ENCODE data around the gene DIS3L2. TPM values are rescaled to one million over a fixed set of nuclear protein-coding genes. Genes with fewer than 3 reads are reported as not detected.

The DIS3L2 gene
- total and polyA plus RNA-seq, 5 donors from 2014 or later = 10.9 to 76.9 (median 21.0) TPM

- peaks cover 5% of the 10 kb centered on the region for H3K36me3 ChIP-seq (ENCODE audit: control insufficient read depth, insufficient read depth, low read length)
- Mint-ChIP-seq H3K27ac (no peak overlapping the region), H3K27me3 (no peaks in the 10 kb centered on the region), H3K4me3 (no peak overlapping the region), H3K9me3 (peaks cover 0 to 17% (median 4%) of the 10 kb centered on the region in 7 donors), H3K36me3 (peaks cover 63% of the 10 kb centered on the region), H3K4me1 (peaks cover 27 to 38% (median 28%) of the 10 kb centered on the region in 4 donors)
- DNase-seq = no peak
- peaks cover 11% of the 10 kb centered on the region for H3K4me1 ChIP-seq (ENCODE audit: control insufficient read depth, insufficient read depth, low read length, poor library complexity, severe bottlenecking)
- no peak overlapping the region for H3K27ac ChIP-seq (ENCODE audit: insufficient read depth, low read length, poor library complexity, severe bottlenecking)
- no peak for ATAC-seq (ENCODE audit: low read depth in 2 of 2)
- H3K27me3 ChIP-seq (ENCODE audit: control insufficient read depth, insufficient read depth, low read length) = no peaks in the 10 kb centered on the region
- no peak overlapping the region for H3K4me3 ChIP-seq (ENCODE audit: low read depth, low read length)
- H3K9me3 ChIP-seq (ENCODE audit: control insufficient read depth in 2 of 2, low read length in 2 of 2) = no peaks in the 10 kb centered on the region
These were observed 77.5 kb downstream of the DIS3L2 start for GRCh38 chr2:232038881-232039485.

- peaks cover 14 to 30% (median 16%) of the 10 kb centered on the region in 4 donors for H3K4me1 Mint-ChIP-seq
- no peak for ATAC-seq (ENCODE audit: low read depth in 2 of 2)
- no peak overlapping the region for H3K4me3 ChIP-seq (ENCODE audit: low read depth, low read length)
These were observed 81.5 kb downstream of the DIS3L2 start for GRCh38 chr2:232042911-232043574.

GRCh38 chr2:232043966-232044365 lies 82.5 kb downstream of the DIS3L2 start:
- H3K27me3 Mint-ChIP-seq = no peaks in the 10 kb centered on the region
- Histone ChIP-seq H3K4me3 (ENCODE audit: low read depth, low read length) (no peak overlapping the region), H3K36me3 (ENCODE audit: control insufficient read depth, insufficient read depth, low read length) (peaks cover 8% of the 10 kb centered on the region), H3K9me3 (ENCODE audit: control insufficient read depth in 2 of 2, low read length in 2 of 2) (no peaks in the 10 kb centered on the region), H3K27ac (ENCODE audit: insufficient read depth, low read length, poor library complexity, severe bottlenecking) (no peak overlapping the region), H3K4me1 (ENCODE audit: control insufficient read depth, insufficient read depth, low read length, poor library complexity, severe bottlenecking) (no peaks in the 10 kb centered on the region), H3K27me3 (ENCODE audit: control insufficient read depth, insufficient read depth, low read length) (no peaks in the 10 kb centered on the region)
- ATAC-seq (ENCODE audit: low read depth in 2 of 2) = no peak
- peaks cover 0 to 4% (median 0%) of the 10 kb centered on the region in 7 donors for H3K9me3 Mint-ChIP-seq
- no peak overlapping the region for H3K4me3 Mint-ChIP-seq
- H3K36me3 Mint-ChIP-seq = peaks cover 46% of the 10 kb centered on the region
- no peak overlapping the region for H3K27ac Mint-ChIP-seq
- peaks cover 7 to 24% (median 10%) of the 10 kb centered on the region in 4 donors for H3K4me1 Mint-ChIP-seq
- no peak for DNase-seq

More at GRCh38 chr2:232042911-232043574, 81.5 kb downstream of the DIS3L2 start:
- H3K9me3 ChIP-seq (ENCODE audit: control insufficient read depth in 2 of 2, low read length in 2 of 2) = no peaks in the 10 kb centered on the region
- no peak for DNase-seq
- peaks cover 8% of the 10 kb centered on the region for H3K36me3 ChIP-seq (ENCODE audit: control insufficient read depth, insufficient read depth, low read length)
- H3K4me1 ChIP-seq (ENCODE audit: control insufficient read depth, insufficient read depth, low read length, poor library complexity, severe bottlenecking) = peaks cover 9% of the 10 kb centered on the region
- H3K36me3 Mint-ChIP-seq = peaks cover 51% of the 10 kb centered on the region
- H3K27me3 Mint-ChIP-seq = no peaks in the 10 kb centered on the region
- no peak overlapping the region for H3K27ac ChIP-seq (ENCODE audit: insufficient read depth, low read length, poor library complexity, severe bottlenecking)
- H3K4me3 Mint-ChIP-seq = no peak overlapping the region
- H3K27ac Mint-ChIP-seq = no peak overlapping the region
- no peaks in the 10 kb centered on the region for H3K27me3 ChIP-seq (ENCODE audit: control insufficient read depth, insufficient read depth, low read length)
- H3K9me3 Mint-ChIP-seq = peaks cover 0 to 4% (median 0%) of the 10 kb centered on the region in 7 donors

- H3K9me3 ChIP-seq (ENCODE audit: control insufficient read depth in 2 of 2, low read length in 2 of 2) = no peaks in the 10 kb centered on the region
- peaks cover 0 to 4% (median 0%) of the 10 kb centered on the region in 7 donors for H3K9me3 Mint-ChIP-seq
- no peak for DNase-seq
- H3K4me1 Mint-ChIP-seq = peaks cover 0 to 15% (median 5%) of the 10 kb centered on the region in 4 donors
- peaks cover 24% of the 10 kb centered on the region for H3K36me3 Mint-ChIP-seq
- H3K4me3 ChIP-seq (ENCODE audit: low read depth, low read length) = no peak overlapping the region
- no peak for ATAC-seq (ENCODE audit: low read depth in 2 of 2)
- no peaks in the 10 kb centered on the region for H3K27me3 Mint-ChIP-seq
- no peak overlapping the region for H3K27ac Mint-ChIP-seq
- H3K36me3 ChIP-seq (ENCODE audit: control insufficient read depth, insufficient read depth, low read length) = peaks cover under 1% of the 10 kb centered on the region
- H3K4me3 Mint-ChIP-seq = no peak overlapping the region
- H3K27me3 ChIP-seq (ENCODE audit: control insufficient read depth, insufficient read depth, low read length) = no peaks in the 10 kb centered on the region
- no peaks in the 10 kb centered on the region for H3K4me1 ChIP-seq (ENCODE audit: control insufficient read depth, insufficient read depth, low read length, poor library complexity, severe bottlenecking)
- H3K27ac ChIP-seq (ENCODE audit: insufficient read depth, low read length, poor library complexity, severe bottlenecking) = no peak overlapping the region
These were observed 87.8 kb downstream of the DIS3L2 start for GRCh38 chr2:232049350-232049749.

- Mint-ChIP-seq H3K27ac (no peak overlapping the region), H3K27me3 (no peaks in the 10 kb centered on the region), H3K4me3 (no peak overlapping the region), H3K4me1 (peaks cover 0 to 23% (median 5%) of the 10 kb centered on the region in 4 donors), H3K36me3 (peaks cover 17% of the 10 kb centered on the region), H3K9me3 (peaks cover 0 to 4% (median 0%) of the 10 kb centered on the region in 7 donors)
- no peak overlapping the region for H3K4me3 ChIP-seq (ENCODE audit: low read depth, low read length)
- DNase-seq (no peak), ATAC-seq (ENCODE audit: low read depth in 2 of 2) (no peak)
- H3K27ac ChIP-seq (ENCODE audit: insufficient read depth, low read length, poor library complexity, severe bottlenecking) = no peak overlapping the region
- no peaks in the 10 kb centered on the region for H3K27me3 ChIP-seq (ENCODE audit: control insufficient read depth, insufficient read depth, low read length)
- no peaks in the 10 kb centered on the region for H3K4me1 ChIP-seq (ENCODE audit: control insufficient read depth, insufficient read depth, low read length, poor library complexity, severe bottlenecking)
- H3K36me3 ChIP-seq (ENCODE audit: control insufficient read depth, insufficient read depth, low read length) = no peaks in the 10 kb centered on the region
- H3K9me3 ChIP-seq (ENCODE audit: control insufficient read depth in 2 of 2, low read length in 2 of 2) = no peaks in the 10 kb centered on the region
These were observed 91.1 kb downstream of the DIS3L2 start for GRCh38 chr2:232052591-232052990.

GRCh38 chr2:232053777-232054176 lies 92.3 kb downstream of the DIS3L2 start:
- no peak for DNase-seq
- H3K36me3 ChIP-seq (ENCODE audit: control insufficient read depth, insufficient read depth, low read length) = no peaks in the 10 kb centered on the region

GRCh38 chr2:232058063-232058877 lies 96.8 kb downstream of the DIS3L2 start:
- peaks cover 0 to 34% (median 16%) of the 10 kb centered on the region in 4 donors for H3K4me1 Mint-ChIP-seq
- no peak overlapping the region for H3K27ac Mint-ChIP-seq

More at GRCh38 chr2:232053777-232054176, 92.3 kb downstream of the DIS3L2 start:
- H3K9me3 Mint-ChIP-seq = peaks cover 0 to 1% (median 0%) of the 10 kb centered on the region in 7 donors
- H3K27me3 ChIP-seq (ENCODE audit: control insufficient read depth, insufficient read depth, low read length) = no peaks in the 10 kb centered on the region
- peaks cover 19% of the 10 kb centered on the region for H3K36me3 Mint-ChIP-seq
- H3K4me3 ChIP-seq (ENCODE audit: low read depth, low read length) = no peak overlapping the region
- no peak overlapping the region for H3K27ac Mint-ChIP-seq
- H3K4me1 Mint-ChIP-seq = peaks cover 0 to 32% (median 9%) of the 10 kb centered on the region in 4 donors
- H3K4me3 Mint-ChIP-seq = no peak overlapping the region
- H3K27me3 Mint-ChIP-seq = no peaks in the 10 kb centered on the region
- no peak overlapping the region for H3K27ac ChIP-seq (ENCODE audit: insufficient read depth, low read length, poor library complexity, severe bottlenecking)
- ATAC-seq (ENCODE audit: low read depth in 2 of 2) = no peak
- no peaks in the 10 kb centered on the region for H3K9me3 ChIP-seq (ENCODE audit: control insufficient read depth in 2 of 2, low read length in 2 of 2)
- H3K4me1 ChIP-seq (ENCODE audit: control insufficient read depth, insufficient read depth, low read length, poor library complexity, severe bottlenecking) = no peaks in the 10 kb centered on the region

More at GRCh38 chr2:232058063-232058877, 96.8 kb downstream of the DIS3L2 start:
- Histone ChIP-seq H3K27me3 (ENCODE audit: control insufficient read depth, insufficient read depth, low read length) (no peaks in the 10 kb centered on the region), H3K4me1 (ENCODE audit: control insufficient read depth, insufficient read depth, low read length, poor library complexity, severe bottlenecking) (no peaks in the 10 kb centered on the region), H3K27ac (ENCODE audit: insufficient read depth, low read length, poor library complexity, severe bottlenecking) (no peak overlapping the region), H3K4me3 (ENCODE audit: low read depth, low read length) (no peak overlapping the region), H3K9me3 (ENCODE audit: control insufficient read depth in 2 of 2, low read length in 2 of 2) (no peaks in the 10 kb centered on the region), H3K36me3 (ENCODE audit: control insufficient read depth, insufficient read depth, low read length) (no peaks in the 10 kb centered on the region)
- DNase-seq (no peak), ATAC-seq (ENCODE audit: low read depth in 2 of 2) (no peak)
- Mint-ChIP-seq H3K27me3 (no peaks in the 10 kb centered on the region), H3K4me3 (no peak overlapping the region), H3K9me3 (peaks cover 0 to 5% (median 0%) of the 10 kb centered on the region in 7 donors), H3K36me3 (peaks cover 18% of the 10 kb centered on the region)

Measured in CD4-positive, CD25-positive, alpha-beta regulatory T cell (primary cell).